ENCODE measurements around the gene NLRP1. TPM values are rescaled to one million over a fixed set of nuclear protein-coding genes. Genes with fewer than 3 reads are reported as not detected.

The NLRP1 gene
- total RNA-seq, 1 donor = 55.4 TPM

DNA sequence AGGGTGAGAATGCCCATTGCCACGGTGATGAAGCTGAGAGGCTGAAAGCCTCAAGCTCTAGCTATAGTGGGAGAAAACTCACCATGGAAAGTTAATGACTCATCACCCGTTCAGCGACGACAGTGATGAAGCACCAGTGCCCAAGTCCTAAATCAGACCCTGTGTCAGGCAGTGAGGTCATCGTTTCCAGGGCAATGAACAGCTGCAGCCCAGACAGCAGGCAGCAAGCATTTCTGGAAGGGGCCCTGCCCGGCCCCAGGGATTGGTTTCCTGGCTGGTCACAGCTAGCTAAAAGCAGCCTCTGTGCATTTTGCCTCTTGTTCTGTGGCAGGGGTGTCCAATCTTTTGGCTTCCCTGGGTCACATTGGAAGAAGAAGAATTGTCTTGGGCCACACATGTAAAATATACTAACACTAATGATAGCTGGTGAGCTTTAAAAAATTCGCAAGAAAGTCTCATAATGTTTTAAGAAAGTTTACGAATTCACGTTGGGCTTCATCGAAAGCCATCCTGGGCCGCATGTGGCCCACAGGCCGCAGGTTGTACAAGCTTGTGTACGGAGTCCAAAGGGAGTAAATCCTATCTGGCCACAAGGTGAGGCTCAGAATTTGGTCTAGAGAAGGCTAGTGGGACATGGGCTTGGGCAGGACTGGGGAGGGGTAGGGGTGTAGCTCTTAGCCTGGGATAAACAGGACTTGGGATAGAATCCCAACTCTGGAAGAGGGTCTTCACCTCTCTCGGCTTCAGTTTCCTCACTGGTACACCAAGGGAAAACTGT is 57.3 kb downstream of the NLRP1 start:
- DNase-seq (ENCODE audit: low read depth) = peak; percentile 95
- TF ChIP-seq, protein P1, sequence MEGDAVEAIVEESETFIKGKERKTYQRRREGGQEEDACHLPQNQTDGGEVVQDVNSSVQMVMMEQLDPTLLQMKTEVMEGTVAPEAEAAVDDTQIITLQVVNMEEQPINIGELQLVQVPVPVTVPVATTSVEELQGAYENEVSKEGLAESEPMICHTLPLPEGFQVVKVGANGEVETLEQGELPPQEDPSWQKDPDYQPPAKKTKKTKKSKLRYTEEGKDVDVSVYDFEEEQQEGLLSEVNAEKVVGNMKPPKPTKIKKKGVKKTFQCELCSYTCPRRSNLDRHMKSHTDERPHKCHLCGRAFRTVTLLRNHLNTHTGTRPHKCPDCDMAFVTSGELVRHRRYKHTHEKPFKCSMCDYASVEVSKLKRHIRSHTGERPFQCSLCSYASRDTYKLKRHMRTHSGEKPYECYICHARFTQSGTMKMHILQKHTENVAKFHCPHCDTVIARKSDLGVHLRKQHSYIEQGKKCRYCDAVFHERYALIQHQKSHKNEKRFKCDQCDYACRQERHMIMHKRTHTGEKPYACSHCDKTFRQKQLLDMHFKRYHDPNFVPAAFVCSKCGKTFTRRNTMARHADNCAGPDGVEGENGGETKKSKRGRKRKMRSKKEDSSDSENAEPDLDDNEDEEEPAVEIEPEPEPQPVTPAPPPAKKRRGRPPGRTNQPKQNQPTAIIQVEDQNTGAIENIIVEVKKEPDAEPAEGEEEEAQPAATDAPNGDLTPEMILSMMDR (IDR thresholded peaks at IDR 0.05; ENCODE audit: insufficient read depth, low read length) = no peak
- no peak overlapping the region for H3K4me3 ChIP-seq (ENCODE audit: low read depth, low read length)

DNA sequence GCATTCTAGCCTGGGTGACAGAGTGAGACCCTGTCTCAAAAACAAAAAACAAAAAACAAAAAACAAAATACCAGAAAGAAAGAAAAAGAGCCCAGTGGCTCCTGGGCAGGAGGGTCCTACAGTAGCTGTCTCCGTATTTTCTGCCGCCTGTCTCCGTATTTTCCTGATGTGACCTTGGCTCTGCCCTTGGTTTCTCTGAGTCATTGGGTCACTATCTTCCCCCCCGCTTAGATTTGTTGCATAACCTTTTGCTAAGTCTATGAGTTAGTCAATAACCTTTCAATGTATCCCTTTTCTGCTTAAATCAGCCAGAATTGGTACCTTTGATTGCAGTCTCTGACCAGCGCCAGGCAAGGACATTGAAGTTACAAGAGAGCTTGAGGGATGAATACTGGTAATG is 61.1 kb downstream of the NLRP1 start:
- no peak overlapping the region for H3K4me3 ChIP-seq (ENCODE audit: low read depth, low read length)
- DNase-seq (ENCODE audit: low read depth) = no peak
- TF ChIP-seq, protein P1 (IDR thresholded peaks at IDR 0.05; ENCODE audit: insufficient read depth, low read length) = no peak

DNA sequence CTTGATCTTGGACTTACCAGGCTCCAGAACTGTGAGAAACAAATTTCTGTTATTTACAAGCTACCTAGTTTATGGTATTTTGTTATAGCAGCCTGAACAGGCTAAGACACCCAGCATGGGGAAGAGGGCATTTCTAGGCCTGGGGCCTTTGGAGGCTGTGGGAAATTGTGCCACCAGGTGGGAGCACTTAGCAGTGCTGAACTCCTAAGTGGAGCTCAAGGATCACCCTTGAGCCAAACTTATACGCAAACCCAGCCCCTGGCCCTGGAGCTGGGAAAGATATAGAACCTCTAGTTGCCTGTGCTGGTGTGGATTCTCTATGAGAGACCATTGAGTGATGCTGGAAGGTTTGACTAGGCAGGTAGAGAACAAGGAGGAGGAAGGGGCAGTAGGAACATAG is 61.8 kb downstream of the NLRP1 start:
- no peak overlapping the region for H3K4me3 ChIP-seq (ENCODE audit: low read depth, low read length)
- no peak for DNase-seq (ENCODE audit: low read depth)
- TF ChIP-seq, protein P1 (IDR thresholded peaks at IDR 0.05; ENCODE audit: insufficient read depth, low read length) = no peak

DNA sequence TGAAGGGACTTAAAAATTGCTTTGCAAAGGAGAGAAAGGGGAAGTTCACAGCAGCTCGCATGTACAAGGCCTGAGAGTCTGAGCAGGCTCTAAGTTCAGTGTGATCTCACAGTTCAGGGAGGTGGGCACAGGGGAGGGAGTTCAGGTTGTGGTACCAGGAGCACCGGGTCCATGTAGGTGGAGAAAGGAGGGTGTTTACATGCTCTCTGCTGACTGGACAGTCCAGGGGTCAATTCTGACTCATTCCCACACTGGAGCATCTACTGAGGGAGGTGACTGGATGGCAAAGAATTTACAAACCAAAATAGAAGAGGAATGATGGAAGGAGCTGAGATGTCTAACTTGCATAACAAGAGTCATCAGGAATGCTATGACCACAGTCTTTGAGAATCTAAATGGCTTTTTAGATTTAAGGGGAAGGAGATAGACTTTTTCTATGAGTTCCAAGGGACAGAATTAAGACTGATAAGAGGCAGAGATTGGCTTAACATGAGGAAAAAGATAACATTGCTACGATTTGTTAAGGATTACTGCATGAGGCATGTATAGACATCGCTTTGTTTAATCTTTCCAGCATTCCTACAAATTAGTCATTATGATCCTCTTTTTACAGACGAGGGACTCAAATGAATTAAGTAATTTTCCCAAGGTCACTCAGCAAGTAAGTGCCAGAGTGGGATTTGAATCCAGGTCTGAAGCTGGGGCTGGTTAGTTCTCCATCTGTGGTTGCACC is 68.1 kb downstream of the NLRP1 start:
- peak; percentile 97 for DNase-seq (ENCODE audit: low read depth)
- TF ChIP-seq, protein P1 (IDR thresholded peaks at IDR 0.05; ENCODE audit: insufficient read depth, low read length) = no peak
- no peak overlapping the region for H3K4me3 ChIP-seq (ENCODE audit: low read depth, low read length)

DNA sequence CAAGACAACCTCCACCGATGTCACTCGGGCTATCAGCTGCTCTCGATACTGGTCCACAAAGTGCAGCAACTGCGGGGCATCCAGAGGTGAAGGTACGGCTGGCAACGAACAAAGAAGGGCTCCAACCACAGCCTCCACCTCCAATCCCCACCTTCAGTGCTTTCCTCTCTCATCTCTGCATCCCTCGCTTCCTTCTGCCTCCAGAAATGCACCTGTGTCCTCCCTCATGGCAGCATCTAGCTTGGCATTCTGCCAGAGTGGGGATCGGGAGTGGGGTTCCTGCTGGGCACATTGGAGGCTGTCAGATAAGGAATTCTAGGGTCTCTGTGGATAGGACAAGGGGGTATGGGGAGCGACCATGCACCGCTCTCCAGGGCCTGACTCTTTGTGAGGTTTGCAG is 69.3 kb downstream of the NLRP1 start:
- no peak for DNase-seq (ENCODE audit: low read depth)
- no peak overlapping the region for H3K4me3 ChIP-seq (ENCODE audit: low read depth, low read length)
- TF ChIP-seq, protein P1 (IDR thresholded peaks at IDR 0.05; ENCODE audit: insufficient read depth, low read length) = no peak

DNA sequence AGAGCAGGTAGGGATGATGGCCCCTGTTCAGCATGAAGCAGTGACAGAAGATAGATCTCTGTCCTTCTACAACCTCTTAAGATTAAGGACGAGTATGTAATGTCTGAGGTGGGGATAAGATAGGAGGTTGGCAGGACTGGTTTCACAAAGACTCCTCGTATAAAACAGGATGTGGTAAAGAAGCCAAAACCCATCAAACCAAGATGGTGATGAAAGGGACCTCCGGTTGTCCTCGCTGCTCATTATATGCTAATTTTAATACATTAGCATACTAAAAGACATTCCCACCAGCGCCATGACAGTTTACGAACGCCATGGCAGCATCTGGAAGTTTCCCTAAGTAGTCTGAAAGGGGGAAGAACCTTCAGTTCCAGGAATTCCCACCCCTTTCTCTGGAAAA is 70.7 kb downstream of the NLRP1 start:
- H3K4me3 ChIP-seq (ENCODE audit: low read depth, low read length) = no peak overlapping the region
- DNase-seq (ENCODE audit: low read depth) = no peak
- TF ChIP-seq, protein P1 (IDR thresholded peaks at IDR 0.05; ENCODE audit: insufficient read depth, low read length) = no peak

Measured in fibroblast of the aortic adventitia (primary cell).